Measurements from ENCODE around the gene PAQR7. TPM values are rescaled to one million over a fixed set of nuclear protein-coding genes. Genes with fewer than 3 reads are reported as not detected.

Gene PAQR7
- total RNA-seq, 1 experiment from 2014 or later, result 13.6 TPM

DNA sequence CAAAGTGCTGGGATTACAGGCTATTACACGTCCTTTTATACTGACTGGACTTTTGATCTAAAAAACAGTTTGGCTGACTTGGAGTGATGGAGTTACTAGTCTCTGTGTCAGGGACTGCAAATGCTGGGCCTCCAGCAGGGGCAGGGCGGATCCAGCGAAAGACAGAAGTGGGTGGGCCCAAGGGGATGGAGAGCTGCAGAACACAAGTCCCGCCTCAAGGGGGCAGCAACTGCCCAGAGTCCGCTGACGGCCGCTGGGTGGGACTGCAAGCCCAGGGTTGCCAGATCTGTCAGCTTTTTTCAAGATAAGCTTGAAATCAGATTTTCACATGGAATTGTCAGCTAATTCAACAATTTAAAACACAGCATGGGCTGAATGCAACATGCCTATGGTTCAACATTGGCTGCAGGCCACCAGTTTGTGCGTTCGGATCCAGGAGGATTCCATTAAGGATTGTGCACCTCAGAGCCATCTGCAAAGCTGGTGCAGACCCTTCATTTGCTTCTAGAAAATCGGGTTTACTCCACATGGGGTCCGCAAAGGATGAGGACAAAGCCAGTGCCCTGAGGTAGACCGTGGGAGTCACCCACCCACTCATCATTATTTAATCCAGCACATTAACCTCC is 20.0 kb upstream of the PAQR7 start:
- H3K36me3 Mint-ChIP-seq (ENCODE audit: insufficient read depth, unreplicated experiment), result peaks cover 23% of the 10 kb centered on the region
- no peak overlapping the region for H3K27ac Mint-ChIP-seq (ENCODE audit: unreplicated experiment)
- peaks cover 3% of the 10 kb centered on the region for H3K4me1 Mint-ChIP-seq (ENCODE audit: low read depth, unreplicated experiment)
- H3K9me3 Mint-ChIP-seq (ENCODE audit: low read depth, unreplicated experiment), result no peaks in the 10 kb centered on the region
- H3K4me3 Mint-ChIP-seq (ENCODE audit: low read depth, unreplicated experiment), result no peak overlapping the region
- CTCF ChIA-PET, result interaction anchor here (0.7 to 1.5 kb wide), 9 partner anchors 10 to 250 kb away, joined by 3 to 22 read pairs (median 8); partner anchors contain the start of genes PAFAH2 and PAQR7
- no TSS peak for BruUV-seq (replicated peaks)
- TF ChIP-seq, protein P1, sequence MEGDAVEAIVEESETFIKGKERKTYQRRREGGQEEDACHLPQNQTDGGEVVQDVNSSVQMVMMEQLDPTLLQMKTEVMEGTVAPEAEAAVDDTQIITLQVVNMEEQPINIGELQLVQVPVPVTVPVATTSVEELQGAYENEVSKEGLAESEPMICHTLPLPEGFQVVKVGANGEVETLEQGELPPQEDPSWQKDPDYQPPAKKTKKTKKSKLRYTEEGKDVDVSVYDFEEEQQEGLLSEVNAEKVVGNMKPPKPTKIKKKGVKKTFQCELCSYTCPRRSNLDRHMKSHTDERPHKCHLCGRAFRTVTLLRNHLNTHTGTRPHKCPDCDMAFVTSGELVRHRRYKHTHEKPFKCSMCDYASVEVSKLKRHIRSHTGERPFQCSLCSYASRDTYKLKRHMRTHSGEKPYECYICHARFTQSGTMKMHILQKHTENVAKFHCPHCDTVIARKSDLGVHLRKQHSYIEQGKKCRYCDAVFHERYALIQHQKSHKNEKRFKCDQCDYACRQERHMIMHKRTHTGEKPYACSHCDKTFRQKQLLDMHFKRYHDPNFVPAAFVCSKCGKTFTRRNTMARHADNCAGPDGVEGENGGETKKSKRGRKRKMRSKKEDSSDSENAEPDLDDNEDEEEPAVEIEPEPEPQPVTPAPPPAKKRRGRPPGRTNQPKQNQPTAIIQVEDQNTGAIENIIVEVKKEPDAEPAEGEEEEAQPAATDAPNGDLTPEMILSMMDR (IDR thresholded peaks at IDR 0.05; ENCODE audit: unreplicated experiment), result peak; percentile 85
- H3K27me3 Mint-ChIP-seq (ENCODE audit: unreplicated experiment), result no peaks in the 10 kb centered on the region
- DNase-seq, result peak; percentile 89
- intact Hi-C loops (cut with micrococcal nuclease; ENCODE audit: unreplicated experiment), result loop anchor here (5.0 kb wide), 2 partner anchors 58 to 102 kb away; partner anchors contain the start of gene PAFAH2

DNA sequence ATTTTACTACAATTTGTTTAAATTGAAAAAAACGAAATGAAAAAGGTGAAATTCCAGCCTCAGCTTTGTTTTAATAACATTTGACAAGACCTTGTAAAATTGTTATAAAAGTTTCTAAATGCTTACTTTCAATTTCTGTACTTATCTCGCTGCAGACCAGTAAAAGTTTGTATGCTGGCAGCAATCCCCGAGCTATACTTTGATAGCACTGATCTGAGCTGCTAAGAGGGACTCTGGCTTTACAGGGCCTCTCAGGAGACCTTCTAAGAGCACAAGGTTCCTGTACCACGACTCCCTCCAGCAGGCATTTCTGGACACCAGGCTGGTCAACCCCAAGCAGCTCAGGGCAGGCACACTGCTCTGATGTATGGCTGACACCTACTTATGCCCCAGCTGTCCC is 17.6 kb upstream of the PAQR7 start:
- no peaks in the 10 kb centered on the region for H3K27me3 Mint-ChIP-seq (ENCODE audit: unreplicated experiment)
- H3K36me3 Mint-ChIP-seq (ENCODE audit: insufficient read depth, unreplicated experiment), result peaks cover 23% of the 10 kb centered on the region
- no peaks in the 10 kb centered on the region for H3K9me3 Mint-ChIP-seq (ENCODE audit: low read depth, unreplicated experiment)
- TF ChIP-seq, protein P1 (IDR thresholded peaks at IDR 0.05; ENCODE audit: unreplicated experiment), result no peak
- intact Hi-C loops (cut with micrococcal nuclease; ENCODE audit: unreplicated experiment), result no loop called here
- no peak for DNase-seq
- peaks cover 24% of the 10 kb centered on the region for H3K4me1 Mint-ChIP-seq (ENCODE audit: low read depth, unreplicated experiment)
- H3K27ac Mint-ChIP-seq (ENCODE audit: unreplicated experiment), result no peak overlapping the region
- BruUV-seq (replicated peaks), result no TSS peak
- H3K4me3 Mint-ChIP-seq (ENCODE audit: low read depth, unreplicated experiment), result no peak overlapping the region
- CTCF ChIA-PET, result interaction anchor here (1.0 to 1.5 kb wide), 3 partner anchors 10 to 105 kb away, joined by 3 to 4 read pairs (median 4); partner anchors contain the start of gene PAFAH2

DNA sequence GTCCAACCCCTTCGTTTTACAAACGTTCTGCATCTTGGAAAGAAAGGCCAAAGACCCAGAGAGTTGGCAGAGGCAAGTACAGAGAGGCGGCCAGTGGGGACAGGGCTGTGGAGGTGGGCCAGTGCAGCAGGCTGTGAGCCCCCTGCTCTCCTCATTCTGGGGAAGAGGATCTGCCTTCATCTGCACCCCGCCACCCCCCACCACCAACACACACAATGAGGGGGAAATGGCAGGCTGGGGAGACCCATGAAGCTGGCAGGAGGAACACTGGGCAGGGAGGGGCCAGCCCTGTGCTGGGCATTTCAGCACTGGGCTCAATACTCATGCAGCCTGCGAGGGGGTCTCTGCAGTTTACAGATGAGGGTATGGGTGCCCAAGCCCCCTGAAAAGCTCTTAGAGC is 16.1 kb upstream of the PAQR7 start:
- H3K4me3 Mint-ChIP-seq (ENCODE audit: low read depth, unreplicated experiment), result no peak overlapping the region
- TF ChIP-seq, protein P1 (IDR thresholded peaks at IDR 0.05; ENCODE audit: unreplicated experiment), result no peak
- no TSS peak for BruUV-seq (replicated peaks)
- H3K9me3 Mint-ChIP-seq (ENCODE audit: low read depth, unreplicated experiment), result no peaks in the 10 kb centered on the region
- intact Hi-C loops (cut with micrococcal nuclease; ENCODE audit: unreplicated experiment), result loop anchor here (2.0 kb wide), 1 partner anchor 33 kb away; the partner anchor contains the start of gene AUNIP
- H3K27ac Mint-ChIP-seq (ENCODE audit: unreplicated experiment), result no peak overlapping the region
- CTCF ChIA-PET, result interaction anchor here (1.0 to 1.5 kb wide), 2 partner anchors 14 to 106 kb away, joined by 4 read pairs; partner anchors contain the start of gene PAFAH2
- H3K4me1 Mint-ChIP-seq (ENCODE audit: low read depth, unreplicated experiment), result peaks cover 29% of the 10 kb centered on the region
- peaks cover 20% of the 10 kb centered on the region for H3K36me3 Mint-ChIP-seq (ENCODE audit: insufficient read depth, unreplicated experiment)
- no peak for DNase-seq
- H3K27me3 Mint-ChIP-seq (ENCODE audit: unreplicated experiment), result no peaks in the 10 kb centered on the region

DNA sequence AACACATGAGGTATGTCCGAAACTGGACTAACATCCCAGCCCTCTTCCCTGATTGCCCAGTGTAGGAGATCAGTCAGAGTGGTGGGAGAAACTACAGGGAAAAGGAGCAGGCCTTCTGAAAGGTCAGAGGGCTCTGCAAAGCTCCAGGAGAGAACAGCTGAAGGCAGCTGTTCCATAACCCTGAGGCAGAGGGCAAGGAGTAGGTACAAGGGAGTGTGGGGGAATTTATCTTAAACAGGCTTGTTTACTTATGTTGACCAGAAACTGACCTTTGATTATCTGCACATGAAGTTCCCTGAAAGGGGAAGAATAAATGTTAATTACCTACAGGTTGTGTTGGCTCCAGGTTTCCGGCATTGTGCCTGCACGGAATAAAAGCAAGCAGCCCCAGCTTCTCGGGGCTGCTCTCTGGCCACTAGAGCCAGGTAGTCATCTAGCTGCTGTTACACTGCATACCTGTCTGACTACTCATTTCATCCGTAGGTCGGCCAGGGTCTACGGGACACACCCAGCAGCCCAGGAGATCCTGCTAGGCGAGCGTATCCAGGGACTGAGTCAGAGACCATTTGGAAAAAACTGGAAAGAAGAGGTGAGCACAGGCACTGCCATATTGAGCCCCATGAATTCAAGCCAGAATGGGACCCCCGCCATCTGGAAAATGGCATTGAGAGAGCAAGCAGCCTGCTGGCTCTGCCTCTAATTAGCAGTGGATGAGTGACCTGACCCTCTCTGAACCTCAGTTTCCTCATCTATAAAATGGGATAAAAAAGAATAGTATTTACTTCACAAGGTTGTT is 14.9 kb upstream of the PAQR7 start:
- Mint-ChIP-seq H3K9me3 (ENCODE audit: low read depth, unreplicated experiment) (no peaks in the 10 kb centered on the region), H3K27ac (ENCODE audit: unreplicated experiment) (peak overlapping the region; percentile 91), H3K27me3 (ENCODE audit: unreplicated experiment) (no peaks in the 10 kb centered on the region), H3K36me3 (ENCODE audit: insufficient read depth, unreplicated experiment) (peaks cover 20% of the 10 kb centered on the region), H3K4me3 (ENCODE audit: low read depth, unreplicated experiment) (peak overlapping the region; percentile 36), H3K4me1 (ENCODE audit: low read depth, unreplicated experiment) (peaks cover 29% of the 10 kb centered on the region)
- CTCF ChIA-PET, result interaction anchor here (0.6 to 0.9 kb wide), 3 partner anchors 15 to 373 kb away, joined by 3 to 4 read pairs (median 3); partner anchors contain the start of gene PAQR7
- peak; percentile 86 for DNase-seq
- intact Hi-C loops (cut with micrococcal nuclease; ENCODE audit: unreplicated experiment), result loop anchor here (2.0 kb wide), 1 partner anchor 32 kb away; the partner anchor contains the start of gene AUNIP
- no TSS peak for BruUV-seq (replicated peaks)
- TF ChIP-seq, protein P1 (IDR thresholded peaks at IDR 0.05; ENCODE audit: unreplicated experiment), result no peak

Measured in Calu3 (cell line).